K562 (cell line): ENCODE results near the gene ZFP62. TPM values are rescaled to one million over a fixed set of nuclear protein-coding genes. Genes with fewer than 3 reads are reported as not detected.

ENCODE experiments used
- ATF4 ChIP-seq: fragments of 450-650 bp; formaldehyde crosslinking; IDR thresholded peaks from 2 replicates; pipeline ENCODE4 v1.4.0; 2022; ENCODE audit warnings: mild to moderate bottlenecking, moderate library complexity
- BRF1 ChIP-seq: IDR thresholded peaks from 3 replicates; pipeline ENCODE4 v1.6.1; 2011; ENCODE audit warnings: borderline replicate concordance, mild to moderate bottlenecking; ENCODE audit not compliant: insufficient read length; ENCODE audit errors: extremely low read depth
- CBX8 ChIP-seq: fragments of 200-600 bp; sonication (generic); IDR thresholded peaks from 2 replicates; pipeline ENCODE4 v1.6.1; 2012; ENCODE audit warnings: borderline replicate concordance, mixed run types, low read depth, mild to moderate bottlenecking, moderate library complexity, mixed read lengths, low read length, control low read depth, inconsistent platforms; ENCODE audit not compliant: poor library complexity, severe bottlenecking; ENCODE audit errors: extremely low read depth
- ELF4 ChIP-seq: fragments of 450-650 bp; formaldehyde crosslinking; IDR thresholded peaks from 2 replicates; pipeline ENCODE4 v1.4.0; 2022; ENCODE audit warnings: missing genetic modification characterization
- KDM4B ChIP-seq, 2 experiments: fragments of 450-650 bp in 1 of 2; sonication (generic) in 1 of 2; IDR thresholded peaks; 2 replicates each; pipeline ENCODE4 v1.6.1; 2016 to 2017; ENCODE audit warnings: borderline replicate concordance in 2 of 2, antibody characterized with exemption in 1 of 2, low read depth in 1 of 2, mild to moderate bottlenecking in 1 of 2
- NONO ChIP-seq, 2 experiments: fragments of 200-400 bp in 1 of 2; fragments of 450-650 bp in 1 of 2; formaldehyde crosslinking in 1 of 2; IDR thresholded peaks; 2 replicates each; pipeline ENCODE4 v1.6.1; 2017; ENCODE audit warnings: low read depth in 2 of 2, mild to moderate bottlenecking in 2 of 2, moderate library complexity in 2 of 2, low read length in 1 of 2
- RBM14 ChIP-seq: fragments of 200-400 bp; formaldehyde crosslinking; IDR thresholded peaks from 2 replicates; pipeline ENCODE4 v1.6.1; 2018; ENCODE audit warnings: low read depth, mild to moderate bottlenecking, low read length, moderate library complexity, borderline replicate concordance; ENCODE audit not compliant: insufficient read depth
- SAFB ChIP-seq: fragments of 200-400 bp; formaldehyde crosslinking; IDR thresholded peaks from 2 replicates; pipeline ENCODE4 v1.6.1; 2017; ENCODE audit warnings: low read depth, low read length, borderline replicate concordance
- SAP30 ChIP-seq: fragments of 200-600 bp; sonication (generic); IDR thresholded peaks from 2 replicates; pipeline ENCODE4 v1.6.1; 2012; ENCODE audit warnings: borderline replicate concordance, low read depth, mild to moderate bottlenecking, moderate library complexity, low read length, control low read depth, inconsistent platforms; ENCODE audit not compliant: insufficient read depth, poor library complexity, severe bottlenecking
- SP2 ChIP-seq: IDR thresholded peaks from 2 replicates; pipeline ENCODE4 v1.6.1; 2011; ENCODE audit warnings: mild to moderate bottlenecking, low read depth, low read length, moderate library complexity; ENCODE audit not compliant: poor library complexity, severe bottlenecking; ENCODE audit errors: extremely low read depth
- STAT5A ChIP-seq: IDR thresholded peaks from 2 replicates; pipeline ENCODE4 v1.6.1; 2012; ENCODE audit warnings: low read length, inconsistent platforms, borderline replicate concordance
- TAL1 ChIP-seq: fragments of 450-650 bp; IDR thresholded peaks from 2 replicates; pipeline ENCODE4 v1.6.1; 2016; ENCODE audit warnings: mild to moderate bottlenecking
- TBL1XR1 ChIP-seq, 2 experiments: IDR thresholded peaks; 2 replicates each; pipeline ENCODE4 v1.6.1; 2012; ENCODE audit warnings: improper control_type of control experiment in 2 of 2, low read length in 2 of 2, mild to moderate bottlenecking in 1 of 2
- TEAD4 ChIP-seq, 2 experiments: sonication (generic) in 1 of 2; formaldehyde crosslinking in 1 of 2; IDR thresholded peaks; 2 replicates each; pipeline versions ENCODE4 v1.6.1 to v1.8.0; 2012 to 2022; ENCODE audit warnings: borderline replicate concordance in 1 of 2, inconsistent platforms in 1 of 2, low read length in 1 of 2, mild to moderate bottlenecking in 1 of 2, missing genetic modification reagents in 1 of 2
- ZNF232 ChIP-seq: sonication (generic); formaldehyde crosslinking; IDR thresholded peaks from 2 replicates; pipeline ENCODE4 v1.8.0; 2022; ENCODE audit warnings: mild to moderate bottlenecking, missing genetic modification reagents
- ZNF354B ChIP-seq: fragments of 250-450 bp; sonication (Bioruptor Pico); IDR thresholded peaks from 2 replicates; pipeline ENCODE4 v1.4.0; 2020
- ZNF707 ChIP-seq: fragments of 250-450 bp; sonication (Bioruptor Pico); conservative IDR thresholded peaks from 2 replicates; pipeline ENCODE4 v1.8.0; 2022; ENCODE audit warnings: inconsistent platforms, mild to moderate bottlenecking, moderate library complexity
- ZSCAN32 ChIP-seq: fragments of 450-650 bp; formaldehyde crosslinking; IDR thresholded peaks from 2 replicates; pipeline ENCODE4 v1.4.0; 2020; ENCODE audit warnings: mild to moderate bottlenecking, moderate library complexity
- polyA plus RNA-seq, 8 experiments: library from polyadenylated mRNA; depleted of rRNA in 4 of 8; stranded (reverse) in 5 of 8; unstranded in 3 of 8; fragments of >200 nt; fragmentation: Nextera tagmentation in 2 of 8; fragmentation: Illumina TruSeq in 1 of 8; extraction: Ambion mirVana in 2 of 8; extraction: Trizol in 1 of 8; gene quantifications; 2 replicates each; pipeline versions ENCODE4 v1.2.1 to v1.2.3, GENCODE V29; 2011 to 2014; ENCODE audit warnings: inconsistent platforms in 1 of 8, missing spikeins in 1 of 8
- total RNA-seq, 7 experiments: library from RNA; depleted of rRNA in 6 of 7; stranded (reverse); fragments of >200 nt in 6 of 7; fragmentation: Illumina TruSeq in 2 of 7; extraction: Trizol in 2 of 7; gene quantifications; 2 replicates each; pipeline versions ENCODE4 v1.2.1 to v1.2.3, GENCODE V29; 2011 to 2021; ENCODE audit warnings: low replicate concordance in 1 of 7
- TF ChIP-seq, protein P1 (sequence below): IDR thresholded peaks from 2 replicates; pipeline ENCODE4 v1.6.1; 2012; ENCODE audit warnings: low read depth, low read length, improper control_type of control experiment, borderline replicate concordance
- TF ChIP-seq, protein P2 (sequence below): sonication (generic); formaldehyde crosslinking; IDR thresholded peaks from 2 replicates; pipeline ENCODE4 v1.8.0; 2022; ENCODE audit warnings: mild to moderate bottlenecking, missing genetic modification reagents, borderline replicate concordance

Gene ZFP62
- total and polyA plus RNA-seq, 9 of the 15 experiments (the other 6 are each of a cell fraction or from before 2014, with no cell fraction given), result 12.2 to 37.5 (median 25.0) TPM

DNA sequence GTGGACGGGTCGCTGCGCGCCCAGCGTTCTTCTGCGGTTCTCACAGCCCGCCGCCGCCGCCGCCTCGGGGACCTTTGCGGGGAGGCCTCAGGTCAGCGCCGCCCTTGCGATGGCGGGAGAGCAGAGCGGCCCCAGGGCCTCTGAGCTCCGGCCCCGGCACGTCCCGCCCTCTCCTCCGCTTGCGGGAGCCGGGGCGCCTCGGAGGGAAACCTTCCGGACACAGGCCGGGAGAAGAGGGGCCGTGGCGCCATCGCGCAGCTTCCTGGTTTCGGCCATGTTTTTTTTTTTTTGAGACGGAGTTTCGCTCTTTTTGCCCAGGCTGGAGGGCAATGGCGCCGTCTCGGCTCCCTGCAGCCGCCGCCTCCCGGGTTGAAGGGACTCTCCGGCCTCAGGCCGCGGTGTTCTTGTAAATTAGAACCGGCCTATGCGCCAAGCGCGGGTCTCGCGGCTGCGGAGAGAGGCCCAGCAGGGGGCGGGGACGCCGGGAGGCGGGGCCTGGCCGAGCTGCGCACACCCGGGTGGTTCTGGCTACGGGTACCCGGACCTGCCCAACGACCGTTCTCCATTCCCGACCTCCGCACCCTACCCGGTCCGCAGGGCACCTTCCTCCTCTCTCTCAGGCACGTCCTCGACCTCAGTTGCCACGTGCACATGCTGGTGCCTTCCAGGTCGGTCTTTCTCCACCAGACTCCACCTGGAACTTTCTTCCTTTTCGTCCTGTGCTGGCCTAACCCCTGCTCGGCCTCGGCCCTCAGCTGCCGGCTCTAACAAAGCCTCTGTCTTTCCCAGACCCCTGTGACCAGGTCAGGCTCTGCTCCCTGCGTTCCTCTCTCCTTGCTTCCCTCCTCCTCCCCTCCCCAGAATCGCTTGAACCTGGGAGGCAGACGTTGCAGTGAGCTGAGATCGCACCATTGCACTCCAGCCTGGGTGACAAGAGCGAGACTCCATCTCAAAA is 29.7 kb downstream of the ZFP62 start (continued):
- TF ChIP-seq TEAD4 (IDR thresholded peaks at IDR 0.05; ENCODE audit: low read length), result no peak
- no peak; the same call in 1 of the 2 replicates for TF ChIP-seq TEAD4 (CRISPR knock-in tag; IDR thresholded peaks at IDR 0.05; ENCODE audit: borderline replicate concordance)
- TF ChIP-seq RBM14, result 0 out of 2 replicates have a peak, but pooled peaks have one; percentile 76
- TF ChIP-seq NONO (IDR thresholded peaks at IDR 0.05; ENCODE audit: low read depth in 2 of 2, low read length in 1 of 2), result 0 out of 4 replicates have a peak, but pooled peaks of 1 of the 2 experiments have one; percentile 14
- no peak for TF ChIP-seq ATF4 (CRISPR knock-in tag)
- TF ChIP-seq, protein P1, sequence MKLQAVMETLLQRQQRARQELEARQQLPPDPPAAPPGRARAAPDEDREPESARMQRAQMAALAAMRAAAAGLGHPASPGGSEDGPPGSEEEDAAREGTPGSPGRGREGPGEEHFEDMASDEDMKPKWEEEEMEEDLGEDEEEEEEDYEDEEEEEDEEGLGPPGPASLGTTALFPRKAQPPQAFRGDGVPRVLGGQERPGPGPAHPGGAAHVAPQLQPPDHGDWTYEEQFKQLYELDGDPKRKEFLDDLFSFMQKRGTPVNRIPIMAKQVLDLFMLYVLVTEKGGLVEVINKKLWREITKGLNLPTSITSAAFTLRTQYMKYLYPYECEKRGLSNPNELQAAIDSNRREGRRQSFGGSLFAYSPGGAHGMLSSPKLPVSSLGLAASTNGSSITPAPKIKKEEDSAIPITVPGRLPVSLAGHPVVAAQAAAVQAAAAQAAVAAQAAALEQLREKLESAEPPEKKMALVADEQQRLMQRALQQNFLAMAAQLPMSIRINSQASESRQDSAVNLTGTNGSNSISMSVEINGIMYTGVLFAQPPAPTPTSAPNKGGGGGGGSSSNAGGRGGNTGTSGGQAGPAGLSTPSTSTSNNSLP, result no peak
- TF ChIP-seq, protein P2, sequence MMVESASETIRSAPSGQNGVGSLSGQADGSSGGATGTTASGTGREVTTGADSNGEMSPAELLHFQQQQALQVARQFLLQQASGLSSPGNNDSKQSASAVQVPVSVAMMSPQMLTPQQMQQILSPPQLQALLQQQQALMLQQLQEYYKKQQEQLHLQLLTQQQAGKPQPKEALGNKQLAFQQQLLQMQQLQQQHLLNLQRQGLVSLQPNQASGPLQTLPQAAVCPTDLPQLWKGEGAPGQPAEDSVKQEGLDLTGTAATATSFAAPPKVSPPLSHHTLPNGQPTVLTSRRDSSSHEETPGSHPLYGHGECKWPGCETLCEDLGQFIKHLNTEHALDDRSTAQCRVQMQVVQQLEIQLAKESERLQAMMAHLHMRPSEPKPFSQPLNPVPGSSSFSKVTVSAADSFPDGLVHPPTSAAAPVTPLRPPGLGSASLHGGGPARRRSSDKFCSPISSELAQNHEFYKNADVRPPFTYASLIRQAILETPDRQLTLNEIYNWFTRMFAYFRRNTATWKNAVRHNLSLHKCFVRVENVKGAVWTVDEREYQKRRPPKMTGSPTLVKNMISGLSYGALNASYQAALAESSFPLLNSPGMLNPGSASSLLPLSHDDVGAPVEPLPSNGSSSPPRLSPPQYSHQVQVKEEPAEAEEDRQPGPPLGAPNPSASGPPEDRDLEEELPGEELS (CRISPR knock-in tag), result no peak
- no peak for TF ChIP-seq TBL1XR1 (IDR thresholded peaks at IDR 0.05; ENCODE audit: low read length in 2 of 2)
- TF ChIP-seq ZNF707 (CRISPR knock-in tag), result no peak
- TF ChIP-seq SP2, result no peak
- TF ChIP-seq ZNF232, result peak; percentile 45; the same call in 1 of the 2 replicates
- no peak for TF ChIP-seq ZNF354B
- TF ChIP-seq BRF1, result no peak
- TF ChIP-seq ELF4 (CRISPR knock-in tag), result no peak
- no peak for TF ChIP-seq STAT5A
- TF ChIP-seq ZSCAN32 (CRISPR knock-in tag), result no peak
- TF ChIP-seq KDM4B (IDR thresholded peaks at IDR 0.05; ENCODE audit: borderline replicate concordance in 2 of 2, low read depth in 1 of 2), result peak in 1 of 2 experiments; percentile 22; a peak in 1 of 4 replicates
- no peak for TF ChIP-seq SAFB
- no peak for TF ChIP-seq TAL1
- TF ChIP-seq CBX8, result no peak
- TF ChIP-seq SAP30, result no peak
